Breast epithelium (tissue), 3 donors: ENCODE measurements around the gene SRSF2.

Experiments
- CTCF ChIP-seq, 3 donors: fragments of 450-650 bp; IDR thresholded peaks; one replicate each; pipeline ENCODE4 v1.5.1; 2016 to 2017; ENCODE audit warnings: antibody characterized with exemption in 3 of 3, mild to moderate bottlenecking in 3 of 3, moderate library complexity in 3 of 3
- POLR2A ChIP-seq: fragments of 450-650 bp; IDR thresholded peaks from one replicate; pipeline ENCODE4 v1.6.1; 2016; ENCODE audit warnings: antibody characterized with exemption, mild to moderate bottlenecking, moderate library complexity

- no peak for TF ChIP-seq CTCF (IDR thresholded peaks at IDR 0.05)
- no peak for TF ChIP-seq POLR2A
Measured at GRCh38 chr17:76720941-76721340, 16.2 kb downstream of the SRSF2 start.
